Sigmoid colon (tissue), 4 donors: ENCODE data around the gene INPP5E.

Source experiments
- EP300 ChIP-seq, 4 donors: sonication (generic); formaldehyde crosslinking; IDR thresholded peaks; one replicate each; pipeline ENCODE4 v1.6.1; 2017; ENCODE audit warnings: antibody characterized with exemption in 4 of 4
- POLR2A ChIP-seq, 2 donors: fragments of 450-650 bp; IDR thresholded peaks; one replicate each; pipeline ENCODE4 v1.6.1; 2016; ENCODE audit warnings: antibody characterized with exemption in 2 of 2, mild to moderate bottlenecking in 2 of 2, moderate library complexity in 2 of 2
- TF ChIP-seq, protein P1 (sequence below), 4 experiments: fragments of 450-650 bp in 3 of 4; fragments of 200-600 bp in 1 of 4; IDR thresholded peaks; one replicate each; pipeline ENCODE4 v1.5.1; 2016 to 2019; ENCODE audit warnings: antibody characterized with exemption in 4 of 4, mild to moderate bottlenecking in 3 of 4, moderate library complexity in 2 of 4

DNA sequence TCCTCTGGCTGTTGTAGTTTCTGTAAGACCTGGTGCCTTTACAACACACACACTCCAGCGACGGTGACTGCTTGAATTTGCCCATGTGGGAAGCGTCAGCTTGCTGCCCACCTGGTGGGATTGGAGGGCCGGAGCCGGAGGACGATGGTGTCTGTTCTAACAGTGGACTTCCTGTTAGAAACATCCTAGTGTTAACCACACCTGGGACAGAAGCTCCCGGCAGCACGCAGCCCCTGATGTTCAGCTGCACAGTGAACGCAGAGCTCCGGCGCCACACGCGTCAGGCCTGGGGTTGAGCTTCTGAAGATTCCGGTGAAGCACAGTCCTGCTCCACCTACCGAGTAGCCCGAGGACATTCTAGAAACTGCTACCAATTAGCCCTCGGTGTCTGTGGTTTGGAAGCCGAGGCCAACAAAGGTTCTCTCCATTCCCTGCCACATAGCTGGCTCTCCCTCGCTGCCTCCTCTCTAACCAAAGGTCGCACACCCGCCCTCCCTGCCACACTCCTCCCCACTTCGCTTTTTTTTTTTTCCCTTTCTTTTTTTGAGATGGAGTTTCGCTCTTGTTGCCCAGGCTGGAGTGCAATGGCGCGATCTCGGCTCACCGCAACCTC lies 14.8 kb downstream of the INPP5E start:
- TF ChIP-seq, protein P1, sequence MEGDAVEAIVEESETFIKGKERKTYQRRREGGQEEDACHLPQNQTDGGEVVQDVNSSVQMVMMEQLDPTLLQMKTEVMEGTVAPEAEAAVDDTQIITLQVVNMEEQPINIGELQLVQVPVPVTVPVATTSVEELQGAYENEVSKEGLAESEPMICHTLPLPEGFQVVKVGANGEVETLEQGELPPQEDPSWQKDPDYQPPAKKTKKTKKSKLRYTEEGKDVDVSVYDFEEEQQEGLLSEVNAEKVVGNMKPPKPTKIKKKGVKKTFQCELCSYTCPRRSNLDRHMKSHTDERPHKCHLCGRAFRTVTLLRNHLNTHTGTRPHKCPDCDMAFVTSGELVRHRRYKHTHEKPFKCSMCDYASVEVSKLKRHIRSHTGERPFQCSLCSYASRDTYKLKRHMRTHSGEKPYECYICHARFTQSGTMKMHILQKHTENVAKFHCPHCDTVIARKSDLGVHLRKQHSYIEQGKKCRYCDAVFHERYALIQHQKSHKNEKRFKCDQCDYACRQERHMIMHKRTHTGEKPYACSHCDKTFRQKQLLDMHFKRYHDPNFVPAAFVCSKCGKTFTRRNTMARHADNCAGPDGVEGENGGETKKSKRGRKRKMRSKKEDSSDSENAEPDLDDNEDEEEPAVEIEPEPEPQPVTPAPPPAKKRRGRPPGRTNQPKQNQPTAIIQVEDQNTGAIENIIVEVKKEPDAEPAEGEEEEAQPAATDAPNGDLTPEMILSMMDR (IDR thresholded peaks at IDR 0.05), result no peak
- TF ChIP-seq EP300 (IDR thresholded peaks at IDR 0.05), result no peak
- no peak for TF ChIP-seq POLR2A (IDR thresholded peaks at IDR 0.05)
